NCI-H345 (cell line): ENCODE measurements around the gene TSPAN18.

Experiments
- DNase-seq: peaks from one replicate; lab custom pipeline; 2025; lab: John Stamatoyannopoulos, UW

Gene TSPAN18

GRCh38 chr11:44797051-44797450 is 70.3 kb downstream of the TSPAN18 start:
- no peak for DNase-seq

GRCh38 chr11:44797886-44798606 is 71.3 kb downstream of the TSPAN18 start:
- DNase-seq = no peak

GRCh38 chr11:44798607-44798972 is 71.8 kb downstream of the TSPAN18 start:
- DNase-seq = no peak

- DNase-seq = no peak
Measured at GRCh38 chr11:44799012-44799411, 72.2 kb downstream of the TSPAN18 start.

GRCh38 chr11:44802347-44802746 is 75.6 kb downstream of the TSPAN18 start:
- no peak for DNase-seq

GRCh38 chr11:44803009-44803408 is 76.2 kb downstream of the TSPAN18 start:
- DNase-seq = no peak

- DNase-seq = no peak
Measured at GRCh38 chr11:44804449-44805437, 78.0 kb downstream of the TSPAN18 start.

GRCh38 chr11:44805596-44805995 is 78.8 kb downstream of the TSPAN18 start:
- DNase-seq = no peak

- DNase-seq = no peak
Measured at GRCh38 chr11:44808053-44808753, 81.4 kb downstream of the TSPAN18 start.

GRCh38 chr11:44809283-44809682 is 82.5 kb downstream of the TSPAN18 start:
- no peak for DNase-seq

GRCh38 chr11:44811841-44812448 is 85.2 kb downstream of the TSPAN18 start:
- DNase-seq = no peak

- no peak for DNase-seq
Measured at GRCh38 chr11:44812971-44813370, 86.2 kb downstream of the TSPAN18 start.

- DNase-seq = no peak
Measured at GRCh38 chr11:44813401-44813800, 86.6 kb downstream of the TSPAN18 start.

GRCh38 chr11:44814881-44815592 is 88.3 kb downstream of the TSPAN18 start:
- DNase-seq = no peak

GRCh38 chr11:44815917-44816456 is 89.2 kb downstream of the TSPAN18 start:
- DNase-seq = no peak

- no peak for DNase-seq
Measured at GRCh38 chr11:44816761-44817160, 90.0 kb downstream of the TSPAN18 start.

- DNase-seq = no peak
Measured at GRCh38 chr11:44817207-44817949, 90.6 kb downstream of the TSPAN18 start.

GRCh38 chr11:44818110-44818509 is 91.3 kb downstream of the TSPAN18 start:
- no peak for DNase-seq

- no peak for DNase-seq
Measured at GRCh38 chr11:44819346-44819745, 92.6 kb downstream of the TSPAN18 start.

- no peak for DNase-seq
Measured at GRCh38 chr11:44822369-44822768, 95.6 kb downstream of the TSPAN18 start.
